COLO668 (cell line): Measurements from ENCODE around the gene MAGIX.

Source experiments
- DNase-seq: peaks from one replicate; lab custom pipeline; 2025; ENCODE audit not compliant: unreplicated experiment; lab: John Stamatoyannopoulos, UW

Gene MAGIX

GRCh38 chrX:49204017-49204416, 41.5 kb downstream of the MAGIX start:
- DNase-seq: no peak

GRCh38 chrX:49204709-49205108, 42.2 kb downstream of the MAGIX start:
- DNase-seq: no peak

- no peak for DNase-seq
Observed at GRCh38 chrX:49205443-49205842, 42.9 kb downstream of the MAGIX start.

- DNase-seq: no peak
Observed at GRCh38 chrX:49206543-49206942, 44.0 kb downstream of the MAGIX start.

- DNase-seq: no peak
Observed at GRCh38 chrX:49208399-49208798, 45.8 kb downstream of the MAGIX start.

- DNase-seq: peak; percentile 16
Observed at GRCh38 chrX:49209434-49210251, 47.1 kb downstream of the MAGIX start.

- no peak for DNase-seq
Observed at GRCh38 chrX:49210406-49210805, 47.8 kb downstream of the MAGIX start.

- DNase-seq: no peak
Observed at GRCh38 chrX:49211074-49211473, 48.5 kb downstream of the MAGIX start.

GRCh38 chrX:49212209-49212608, 49.7 kb downstream of the MAGIX start:
- DNase-seq: no peak

- DNase-seq: no peak
Observed at GRCh38 chrX:49212861-49213260, 50.3 kb downstream of the MAGIX start.

GRCh38 chrX:49214416-49214815, 51.9 kb downstream of the MAGIX start:
- DNase-seq: no peak

- DNase-seq: no peak
Observed at GRCh38 chrX:49214996-49215526, 52.5 kb downstream of the MAGIX start.
